H1 (cell line): ENCODE data around the gene PRSS38. TPM values are rescaled to one million over a fixed set of nuclear protein-coding genes. Genes with fewer than 3 reads are reported as not detected.

ENCODE experiments used
- CTCF ChIA-PET: fragments of 300-600 bp; sonication (Branson Sonifier 250); formaldehyde crosslinking; loops from one replicate; lab custom pipeline; 2021; ENCODE audit not compliant: partially characterized antibody; lab: Charles Lee
- POLR2A ChIA-PET: fragments of 300-600 bp; sonication (Branson Sonifier 250); formaldehyde crosslinking; loops from one replicate; lab custom pipeline; 2021; ENCODE audit warnings: inconsistent platforms; ENCODE audit not compliant: partially characterized antibody; lab: Charles Lee
- DNase-seq, 2 experiments: peaks; one replicate each; pipeline versions ENCODE4 v3.0.0 to v3.0.0-alpha.2; 2010 to 2022; ENCODE audit warnings: low spot score in 2 of 2, low read depth in 1 of 2, mixed read lengths in 1 of 2
- FAIRE-seq: peaks from 2 replicates; lab custom pipeline; 2011; peaks lifted over from hg19 to GRCh38; lab: Jason Lieb, UNC
- H2AFZ ChIP-seq: 2 replicates; pipeline ENCODE4 v1.8.1; 2012; ENCODE audit warnings: low read length, inconsistent platforms
- H2AK5ac ChIP-seq: 2 replicates; pipeline ENCODE4 v1.6.1; 2013; ENCODE audit warnings: low read depth, low read length
- H2BK120ac ChIP-seq: replicated peaks from 2 replicates; pipeline ENCODE3; 2013; ENCODE audit warnings: low read depth, low read length, inconsistent platforms
- H2BK12ac ChIP-seq: 2 replicates; pipeline ENCODE4 v1.6.1; 2013; ENCODE audit warnings: low read depth, low read length
- H2BK15ac ChIP-seq: 2 replicates; pipeline ENCODE4 v1.6.1; 2013; ENCODE audit warnings: low read length
- H2BK20ac ChIP-seq: 2 replicates; pipeline ENCODE4 v1.6.1; 2013; ENCODE audit warnings: low read length
- H2BK5ac ChIP-seq: 2 replicates; pipeline ENCODE4 v1.6.1; 2013; ENCODE audit warnings: low read depth, low read length
- H3K14ac ChIP-seq: 2 replicates; pipeline ENCODE4 v1.6.1; 2013; ENCODE audit warnings: inconsistent platforms; ENCODE audit not compliant: insufficient read length
- H3K18ac ChIP-seq: 2 replicates; pipeline ENCODE4 v1.6.1; 2013; ENCODE audit warnings: low read length; ENCODE audit errors: extremely low read depth
- H3K23ac ChIP-seq: 2 replicates; pipeline ENCODE4 v1.6.1; 2013; ENCODE audit warnings: inconsistent platforms; ENCODE audit not compliant: insufficient read length
- H3K23me2 ChIP-seq: 2 replicates; pipeline ENCODE4 v1.6.1; 2013; ENCODE audit warnings: low read depth, low read length
- H3K27ac ChIP-seq: 2 replicates; pipeline ENCODE4 v1.6.1; 2011; ENCODE audit warnings: low read depth, low read length, inconsistent platforms
- H3K27me3 ChIP-seq, 4 experiments: replicated peaks in 1 of 4; 1 replicate in 1 of 4; 2 replicates in 3 of 4; pipeline versions ENCODE4 v1.6.1 to v1.8.1; 2011 to 2013; ENCODE audit warnings: low read length in 3 of 4, mild to moderate bottlenecking in 3 of 4, inconsistent platforms in 2 of 4, mixed read lengths in 2 of 4, moderate library complexity in 1 of 4; ENCODE audit not compliant: control insufficient read depth in 3 of 4, insufficient read depth in 3 of 4; ENCODE audit errors: extremely low read depth in 1 of 4
- H3K36me3 ChIP-seq, 4 experiments: 2 replicates each; pipeline versions ENCODE4 v1.6.1 to v1.8.1; 2011 to 2013; ENCODE audit warnings: mild to moderate bottlenecking in 4 of 4, low read length in 3 of 4, moderate library complexity in 2 of 4, control low read depth in 1 of 4, inconsistent platforms in 1 of 4; ENCODE audit not compliant: insufficient read depth in 4 of 4, control insufficient read depth in 2 of 4
- H3K4ac ChIP-seq: replicated peaks from 2 replicates; pipeline ENCODE3; 2013; ENCODE audit warnings: low read length, low read depth, mixed read lengths, inconsistent platforms; ENCODE audit not compliant: insufficient read length
- H3K4me1 ChIP-seq, 4 experiments: replicated peaks in 1 of 4; 1 replicate in 1 of 4; 2 replicates in 3 of 4; pipeline versions ENCODE4 v1.6.1 to v1.8.1; 2011 to 2013; ENCODE audit warnings: low read length in 3 of 4, inconsistent platforms in 2 of 4, mixed read lengths in 1 of 4; ENCODE audit not compliant: insufficient read depth in 4 of 4, control insufficient read depth in 3 of 4
- H3K4me2 ChIP-seq, 2 experiments: 2 replicates each; pipeline versions ENCODE4 v1.6.1 to v1.8.1; 2011 to 2013; ENCODE audit warnings: low read depth in 2 of 2, low read length in 2 of 2, control low read depth in 1 of 2, inconsistent platforms in 1 of 2, mild to moderate bottlenecking in 1 of 2; ENCODE audit not compliant: insufficient read depth in 1 of 2
- H3K4me3 ChIP-seq, 4 experiments: fragments of 200-600, 300-600 bp in 1 of 4; sonication (generic), shearing (Covaris generic), sonication (Bioruptor Twin) in 1 of 4; 2 replicates each; pipeline versions ENCODE4 v1.5.1 to v1.8.1; 2011 to 2016; ENCODE audit warnings: low read length in 4 of 4, low read depth in 3 of 4, control low read depth in 2 of 4, inconsistent platforms in 2 of 4, mild to moderate bottlenecking in 2 of 4, mixed read lengths in 1 of 4, moderate library complexity in 1 of 4; ENCODE audit not compliant: insufficient read depth in 2 of 4; ENCODE audit errors: extremely low read depth in 1 of 4
- H3K56ac ChIP-seq: replicated peaks from 2 replicates; pipeline ENCODE3; 2013; ENCODE audit warnings: low read depth, mild to moderate bottlenecking, mixed read lengths, low read length, inconsistent platforms; ENCODE audit not compliant: insufficient read length
- H3K79me1 ChIP-seq: 2 replicates; pipeline ENCODE4 v1.6.1; 2013; ENCODE audit warnings: low read depth, low read length, control low read depth
- H3K79me2 ChIP-seq, 2 experiments: 2 replicates each; pipeline versions ENCODE4 v1.6.1 to v1.8.1; 2012 to 2013; ENCODE audit warnings: low read length in 2 of 2, mild to moderate bottlenecking in 2 of 2, inconsistent platforms in 1 of 2; ENCODE audit not compliant: insufficient read depth in 2 of 2, control insufficient read depth in 1 of 2
- H3K9ac ChIP-seq, 4 experiments: replicated peaks in 1 of 4; 1 replicate in 1 of 4; 2 replicates in 3 of 4; pipeline versions ENCODE4 v1.6.1 to v1.8.1; 2011 to 2013; ENCODE audit warnings: low read depth in 3 of 4, low read length in 3 of 4, control low read depth in 2 of 4, mild to moderate bottlenecking in 2 of 4, moderate library complexity in 2 of 4, inconsistent platforms in 1 of 4; ENCODE audit errors: extremely low read depth in 1 of 4
- H3K9me3 ChIP-seq, 2 experiments: 2 replicates each; pipeline versions ENCODE4 v1.6.1 to v1.8.1; 2012 to 2013; ENCODE audit warnings: mild to moderate bottlenecking in 2 of 2, moderate library complexity in 2 of 2, control low read depth in 1 of 2, inconsistent platforms in 1 of 2, low read depth in 1 of 2, low read length in 1 of 2, mixed read lengths in 1 of 2; ENCODE audit not compliant: insufficient read depth in 2 of 2
- H4K20me1 ChIP-seq, 2 experiments: replicated peaks in 1 of 2; 2 replicates each; pipeline versions ENCODE3 to v1.8.1; 2011 to 2013; ENCODE audit warnings: inconsistent platforms in 2 of 2, low read length in 2 of 2, mild to moderate bottlenecking in 1 of 2; ENCODE audit not compliant: insufficient read depth in 2 of 2, control insufficient read depth in 1 of 2
- H4K5ac ChIP-seq: 2 replicates; pipeline ENCODE4 v1.6.1; 2013; ENCODE audit warnings: low read length, low read depth, mixed read lengths, inconsistent platforms; ENCODE audit not compliant: insufficient read length
- H4K8ac ChIP-seq: 2 replicates; pipeline ENCODE4 v1.8.0; 2013; ENCODE audit warnings: mild to moderate bottlenecking, moderate library complexity, low read length, inconsistent platforms; ENCODE audit not compliant: insufficient read depth; ENCODE audit errors: extremely low read depth
- H4K91ac ChIP-seq: replicated peaks from 2 replicates; pipeline ENCODE3; 2013; ENCODE audit warnings: low read length, mixed read lengths, inconsistent platforms; ENCODE audit not compliant: insufficient read length
- CEBPB ChIP-seq: IDR thresholded peaks from 2 replicates; pipeline ENCODE4 v1.6.1; 2012; ENCODE audit warnings: low read depth, low read length
- CHD1 ChIP-seq: IDR thresholded peaks from 2 replicates; pipeline ENCODE4 v1.6.1; 2012; ENCODE audit warnings: low read depth, low read length, improper control_type of control experiment
- CREB1 ChIP-seq: IDR thresholded peaks from 2 replicates; pipeline ENCODE4 v1.6.1; 2012; ENCODE audit warnings: inconsistent platforms
- EGR1 ChIP-seq: IDR thresholded peaks from 2 replicates; pipeline ENCODE4 v1.6.1; 2011; ENCODE audit warnings: low read depth, low read length, borderline replicate concordance
- EZH2 ChIP-seq: fragments of 200-600 bp; sonication (generic); IDR thresholded peaks from 2 replicates; pipeline ENCODE4 v1.7.1; 2012; ENCODE audit warnings: low read depth, mild to moderate bottlenecking, moderate library complexity, low read length, inconsistent platforms; ENCODE audit not compliant: severe bottlenecking
- FOSL1 ChIP-seq: IDR thresholded peaks from 2 replicates; pipeline ENCODE4 v1.6.1; 2011; ENCODE audit warnings: mild to moderate bottlenecking, low read depth, low read length, moderate library complexity; ENCODE audit not compliant: insufficient read depth
- KDM4A ChIP-seq: IDR thresholded peaks from one replicate; pipeline ENCODE4 v1.7.1; 2012; ENCODE audit warnings: low read depth, mild to moderate bottlenecking, moderate library complexity, low read length, inconsistent platforms; ENCODE audit not compliant: severe bottlenecking
- NRF1 ChIP-seq: IDR thresholded peaks from 2 replicates; pipeline ENCODE4 v1.6.1; 2011; ENCODE audit warnings: mild to moderate bottlenecking, low read depth, low read length, improper control_type of control experiment
- POLR2AphosphoS5 ChIP-seq: IDR thresholded peaks from 2 replicates; pipeline ENCODE4 v1.6.1; 2011; ENCODE audit warnings: low read depth, low read length
- RNF2 ChIP-seq: fragments of 200-900, 300-1000 bp; sonication (generic); IDR thresholded peaks from 2 replicates; pipeline ENCODE4 v1.7.1; 2016; ENCODE audit warnings: borderline replicate concordance, low read depth, mild to moderate bottlenecking, antibody characterized with exemption, low read length; ENCODE audit not compliant: poor library complexity, severe bottlenecking; ENCODE audit errors: missing control alignments
- SP1 ChIP-seq: IDR thresholded peaks from 2 replicates; pipeline ENCODE4 v1.6.1; 2011; ENCODE audit warnings: low read depth, low read length
- TEAD4 ChIP-seq: IDR thresholded peaks from 2 replicates; pipeline ENCODE4 v1.6.1; 2012; ENCODE audit warnings: low read depth, low read length, inconsistent platforms, mixed read lengths
- WGBS, 2 experiments: shearing (Covaris generic) in 1 of 2; methylation state at CpG; one replicate each; pipeline versions ENCODE4 v1.1.6 to v1.1.7; 2013 to 2015; ENCODE audit warnings: low lambda C conversion rate in 2 of 2, mixed read lengths in 2 of 2, inconsistent platforms in 1 of 2, low coverage in 1 of 2, missing lambda C conversion rate in 1 of 2; ENCODE audit not compliant: insufficient replicate concordance in 2 of 2, insufficient coverage in 1 of 2, insufficient read length in 1 of 2; ENCODE audit errors: extremely low coverage in 1 of 2, missing lambda C conversion rate in 1 of 2; 5-methylcytosine and 5-hydroxymethylcytosine counted together
- polyA plus RNA-seq, 7 experiments: library from polyadenylated mRNA; depleted of rRNA in 3 of 7; stranded (reverse) in 5 of 7; unstranded in 2 of 7; fragments of >200 nt in 5 of 7; fragments of 200-250 nt in 2 of 7; gene quantifications; 1 replicate in 5 of 7; 2 replicates in 1 of 7; 4 replicates in 1 of 7; pipeline versions ENCODE4 v1.2.1 to v1.2.3, GENCODE V29; 2011 to 2013; ENCODE audit warnings: missing spikeins in 2 of 7, mixed read lengths in 2 of 7
- total RNA-seq: library from RNA; stranded (reverse); fragmentation: NEBNext Ultra II Directional; extraction: Animal tissue kit (Norgen Biotek cat#: 25700); gene quantifications from 2 replicates; pipeline ENCODE4 v1.2.1, GENCODE V29; 2021

PRSS38 gene
- total and polyA plus RNA-seq, 2 of the 8 experiments (the other 6 are each of a cell fraction or from before 2014, with no cell fraction given): not detected

GRCh38 chr1:227792216-227793078 is 23.0 kb upstream of the PRSS38 start:
- Histone ChIP-seq H3K4me2 (no peak overlapping the region), H3K79me1 (no peaks in the 10 kb centered on the region), H3K4me1 (peaks cover 0 to 30% (median 23%) of the 10 kb centered on the region in 4 experiments; a peak in 6 of 7 replicates), H2BK120ac (no peak overlapping the region), H3K4ac (peak overlapping the region; percentile 54), H4K5ac (no peak overlapping the region), H2BK12ac (no peak overlapping the region; the same call in 1 of the 2 replicates), H2BK15ac (0 out of 2 replicates have a peak overlapping the region, but pooled peaks have one; percentile 88), H3K23ac (no peak overlapping the region), H2BK5ac (no peak overlapping the region), H3K23me2 (peaks cover 9% of the 10 kb centered on the region), H3K18ac (no peak overlapping the region), H3K56ac (no peak overlapping the region), H2BK20ac (peak overlapping the region; percentile 73), H4K8ac (peak overlapping the region; percentile 71; the same call in 1 of the 2 replicates), H2AK5ac (no peak overlapping the region), H3K27me3 (peaks cover 0 to 17% (median 11%) of the 10 kb centered on the region in 4 experiments; a peak in 5 of 7 replicates), H3K9me3 (no peaks in the 10 kb centered on the region), H4K91ac (peak overlapping the region; percentile 89), H3K14ac (no peak overlapping the region), H2AFZ (no peak overlapping the region), H3K27ac (no peak overlapping the region), H3K9ac (no peak overlapping the region), H4K20me1 (peaks cover 0 to 4% of the 10 kb centered on the region in 2 experiments), H3K36me3 (no peaks in the 10 kb centered on the region), H3K4me3 (no peak overlapping the region), H3K79me2 (no peaks in the 10 kb centered on the region)
- ChIA-PET CTCF (interaction anchor here (0.6 to 3.0 kb wide), 6 partner anchors 11 to 161 kb away, joined by 3 to 12 read pairs (median 4); no protein-coding TSS in a partner anchor), POLR2A (interaction anchor here (1.6 kb wide), 1 partner anchor 93 kb away, joined by 5 read pairs; no protein-coding TSS in a partner anchor)
- WGBS, 2 experiments: 87% methylated on average over 18 of the region's 19 CpGs; no CpG with 5 or more reads in 1 of the 2 experiments
- FAIRE-seq: no peak
- DNase-seq: peak in 1 of 2 experiments; percentile 50
- TF ChIP-seq POLR2AphosphoS5 (no peak), EGR1 (no peak), SP1 (no peak), FOSL1 (no peak), CHD1 (no peak), RNF2 (no peak), CEBPB (no peak), KDM4A (no peak), NRF1 (no peak), EZH2 (no peak), TEAD4 (no peak), CREB1 (no peak)
